Peyer's patch (tissue), 4 donors: ENCODE data around the gene MEPCE.

Experiments used
- POLR2A ChIP-seq, 2 donors: fragments of 450-650 bp; IDR thresholded peaks; one replicate each; pipeline ENCODE4 v1.5.1; 2017; ENCODE audit warnings: antibody characterized with exemption in 2 of 2, mild to moderate bottlenecking in 2 of 2, moderate library complexity in 2 of 2
- TF ChIP-seq, protein P1 (sequence below), 6 experiments: fragments of 450-650 bp in 4 of 6; fragments of 200-600 bp in 2 of 6; sonication (generic) in 1 of 6; IDR thresholded peaks; one replicate each; pipeline ENCODE4 v1.5.1; 2017 to 2019; ENCODE audit warnings: antibody characterized with exemption in 6 of 6, mild to moderate bottlenecking in 3 of 6, moderate library complexity in 1 of 6

- TF ChIP-seq, protein P1, sequence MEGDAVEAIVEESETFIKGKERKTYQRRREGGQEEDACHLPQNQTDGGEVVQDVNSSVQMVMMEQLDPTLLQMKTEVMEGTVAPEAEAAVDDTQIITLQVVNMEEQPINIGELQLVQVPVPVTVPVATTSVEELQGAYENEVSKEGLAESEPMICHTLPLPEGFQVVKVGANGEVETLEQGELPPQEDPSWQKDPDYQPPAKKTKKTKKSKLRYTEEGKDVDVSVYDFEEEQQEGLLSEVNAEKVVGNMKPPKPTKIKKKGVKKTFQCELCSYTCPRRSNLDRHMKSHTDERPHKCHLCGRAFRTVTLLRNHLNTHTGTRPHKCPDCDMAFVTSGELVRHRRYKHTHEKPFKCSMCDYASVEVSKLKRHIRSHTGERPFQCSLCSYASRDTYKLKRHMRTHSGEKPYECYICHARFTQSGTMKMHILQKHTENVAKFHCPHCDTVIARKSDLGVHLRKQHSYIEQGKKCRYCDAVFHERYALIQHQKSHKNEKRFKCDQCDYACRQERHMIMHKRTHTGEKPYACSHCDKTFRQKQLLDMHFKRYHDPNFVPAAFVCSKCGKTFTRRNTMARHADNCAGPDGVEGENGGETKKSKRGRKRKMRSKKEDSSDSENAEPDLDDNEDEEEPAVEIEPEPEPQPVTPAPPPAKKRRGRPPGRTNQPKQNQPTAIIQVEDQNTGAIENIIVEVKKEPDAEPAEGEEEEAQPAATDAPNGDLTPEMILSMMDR (IDR thresholded peaks at IDR 0.05): no peak
- no peak for TF ChIP-seq POLR2A (IDR thresholded peaks at IDR 0.05)
These were observed 31.4 kb upstream of the MEPCE start for GRCh38 chr7:100398239-100398638.
